Keratinocyte (primary cell): ENCODE data around the gene DNAH2.

ENCODE experiments used
- EZH2 ChIP-seq: IDR thresholded peaks from one replicate; pipeline ENCODE4 v1.6.1; 2012; ENCODE audit warnings: inconsistent platforms, mild to moderate bottlenecking, low read length, moderate library complexity
- TF ChIP-seq, protein P1 (sequence below), 3 experiments: IDR thresholded peaks in 1 of 3; conservative IDR thresholded peaks in 1 of 3; optimal IDR thresholded peaks in 1 of 3; 2 replicates in 2 of 3; 3 replicates in 1 of 3; pipeline versions ENCODE3 to v1.5.1; 2011; ENCODE audit warnings: low read length in 3 of 3, mild to moderate bottlenecking in 3 of 3, moderate library complexity in 2 of 3, control low read depth in 1 of 3, inconsistent platforms in 1 of 3; ENCODE audit not compliant: insufficient read depth in 2 of 3; ENCODE audit errors: extremely low read depth in 1 of 3

GRCh38 chr17:7841915-7842379 is 124.4 kb downstream of the DNAH2 start:
- TF ChIP-seq, protein P1, sequence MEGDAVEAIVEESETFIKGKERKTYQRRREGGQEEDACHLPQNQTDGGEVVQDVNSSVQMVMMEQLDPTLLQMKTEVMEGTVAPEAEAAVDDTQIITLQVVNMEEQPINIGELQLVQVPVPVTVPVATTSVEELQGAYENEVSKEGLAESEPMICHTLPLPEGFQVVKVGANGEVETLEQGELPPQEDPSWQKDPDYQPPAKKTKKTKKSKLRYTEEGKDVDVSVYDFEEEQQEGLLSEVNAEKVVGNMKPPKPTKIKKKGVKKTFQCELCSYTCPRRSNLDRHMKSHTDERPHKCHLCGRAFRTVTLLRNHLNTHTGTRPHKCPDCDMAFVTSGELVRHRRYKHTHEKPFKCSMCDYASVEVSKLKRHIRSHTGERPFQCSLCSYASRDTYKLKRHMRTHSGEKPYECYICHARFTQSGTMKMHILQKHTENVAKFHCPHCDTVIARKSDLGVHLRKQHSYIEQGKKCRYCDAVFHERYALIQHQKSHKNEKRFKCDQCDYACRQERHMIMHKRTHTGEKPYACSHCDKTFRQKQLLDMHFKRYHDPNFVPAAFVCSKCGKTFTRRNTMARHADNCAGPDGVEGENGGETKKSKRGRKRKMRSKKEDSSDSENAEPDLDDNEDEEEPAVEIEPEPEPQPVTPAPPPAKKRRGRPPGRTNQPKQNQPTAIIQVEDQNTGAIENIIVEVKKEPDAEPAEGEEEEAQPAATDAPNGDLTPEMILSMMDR (optimal IDR thresholded peaks at IDR 0.05 in 1 of 3, IDR thresholded peaks at IDR 0.05 in 1 of 3, conservative IDR thresholded peaks at IDR 0.05 in 1 of 3; ENCODE audit: extremely low read depth in 1 of 3, insufficient read depth in 2 of 3, low read length in 3 of 3) = no peak
- no peak for TF ChIP-seq EZH2
